Ovary (tissue), 3 donors: Measurements from ENCODE around the gene ZFYVE9.

Source experiments
- POLR2A ChIP-seq: fragments of 450-650 bp; IDR thresholded peaks from one replicate; pipeline ENCODE4 v1.6.1; 2017; ENCODE audit warnings: antibody characterized with exemption, mild to moderate bottlenecking, moderate library complexity
- TF ChIP-seq, protein P1 (sequence below), 3 donors: fragments of 450-650 bp in 2 of 3; fragments of 200-600 bp in 1 of 3; IDR thresholded peaks; one replicate each; pipeline versions ENCODE4 v1.5.1 to v1.8.0; 2016 to 2022; ENCODE audit warnings: antibody characterized with exemption in 3 of 3, mild to moderate bottlenecking in 1 of 3
- donor health status: DM: no; HTN: no; CAD: no.

DNA sequence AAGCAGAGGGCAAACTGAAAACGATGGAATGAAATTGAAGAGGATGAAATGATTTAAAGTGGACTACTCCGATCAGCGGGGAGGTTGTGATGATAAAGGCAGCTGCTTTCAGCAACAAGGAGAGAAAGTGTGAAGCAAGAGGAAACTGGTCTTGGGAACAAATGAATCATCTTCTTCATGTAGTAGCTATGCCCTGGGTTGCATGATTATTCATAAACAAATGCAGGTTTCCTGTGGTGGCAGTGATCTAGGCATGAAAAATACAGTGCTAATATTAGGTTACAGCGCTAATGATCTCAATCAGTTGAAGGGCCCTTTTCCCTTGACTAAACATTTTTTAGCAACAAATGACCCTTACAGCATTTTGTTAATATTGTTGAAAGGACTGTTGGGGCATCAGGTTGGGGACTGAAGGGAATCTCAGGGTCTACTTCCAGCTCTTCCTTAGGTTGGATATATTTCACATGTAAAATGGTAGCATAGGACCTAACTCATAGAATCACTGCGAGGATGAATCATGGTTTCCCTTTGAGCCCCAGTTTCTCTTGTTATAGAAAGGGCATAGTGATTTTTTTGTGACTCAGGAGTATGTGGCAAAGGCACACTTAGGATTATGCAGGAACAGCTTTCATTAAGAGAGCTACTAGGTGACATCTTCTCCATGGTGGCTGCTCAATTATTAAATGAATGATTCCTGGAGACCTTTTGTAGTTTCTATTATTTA is 1.9 kb upstream of the ZFYVE9 start:
- TF ChIP-seq, protein P1, sequence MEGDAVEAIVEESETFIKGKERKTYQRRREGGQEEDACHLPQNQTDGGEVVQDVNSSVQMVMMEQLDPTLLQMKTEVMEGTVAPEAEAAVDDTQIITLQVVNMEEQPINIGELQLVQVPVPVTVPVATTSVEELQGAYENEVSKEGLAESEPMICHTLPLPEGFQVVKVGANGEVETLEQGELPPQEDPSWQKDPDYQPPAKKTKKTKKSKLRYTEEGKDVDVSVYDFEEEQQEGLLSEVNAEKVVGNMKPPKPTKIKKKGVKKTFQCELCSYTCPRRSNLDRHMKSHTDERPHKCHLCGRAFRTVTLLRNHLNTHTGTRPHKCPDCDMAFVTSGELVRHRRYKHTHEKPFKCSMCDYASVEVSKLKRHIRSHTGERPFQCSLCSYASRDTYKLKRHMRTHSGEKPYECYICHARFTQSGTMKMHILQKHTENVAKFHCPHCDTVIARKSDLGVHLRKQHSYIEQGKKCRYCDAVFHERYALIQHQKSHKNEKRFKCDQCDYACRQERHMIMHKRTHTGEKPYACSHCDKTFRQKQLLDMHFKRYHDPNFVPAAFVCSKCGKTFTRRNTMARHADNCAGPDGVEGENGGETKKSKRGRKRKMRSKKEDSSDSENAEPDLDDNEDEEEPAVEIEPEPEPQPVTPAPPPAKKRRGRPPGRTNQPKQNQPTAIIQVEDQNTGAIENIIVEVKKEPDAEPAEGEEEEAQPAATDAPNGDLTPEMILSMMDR (IDR thresholded peaks at IDR 0.05): no peak
- TF ChIP-seq POLR2A: no peak
